C4-2B (cell line): ENCODE data around the gene LHX2.

Experiments used
- ZFX ChIP-seq: fragments of 450-650 bp; IDR thresholded peaks from 2 replicates; pipeline ENCODE4 v1.6.1; 2017
- TF ChIP-seq, protein P1 (sequence below): fragments of 450-650 bp; conservative IDR thresholded peaks from 2 replicates; pipeline ENCODE4 v1.5.1; 2017; ENCODE audit warnings: mild to moderate bottlenecking

DNA sequence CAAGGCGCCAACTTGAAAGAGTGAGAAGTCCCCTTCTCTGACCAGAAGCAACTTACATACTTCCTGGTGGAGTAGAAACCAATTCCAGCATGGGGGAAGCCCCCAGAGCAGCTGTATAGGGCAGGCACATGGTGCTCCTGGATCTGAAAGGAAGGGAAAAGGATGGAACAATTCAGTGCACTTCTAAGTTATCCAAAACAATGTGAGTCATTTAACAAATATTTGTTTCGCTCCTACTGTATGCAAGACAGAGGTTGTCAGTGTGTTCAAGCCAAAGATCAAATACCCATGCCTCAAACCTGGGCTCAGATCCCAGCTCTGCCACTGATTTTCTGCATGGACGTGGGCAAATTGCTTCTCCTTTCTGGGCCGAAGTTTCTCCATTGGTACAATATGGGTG is 67.1 kb downstream of the LHX2 start:
- TF ChIP-seq, protein P1, sequence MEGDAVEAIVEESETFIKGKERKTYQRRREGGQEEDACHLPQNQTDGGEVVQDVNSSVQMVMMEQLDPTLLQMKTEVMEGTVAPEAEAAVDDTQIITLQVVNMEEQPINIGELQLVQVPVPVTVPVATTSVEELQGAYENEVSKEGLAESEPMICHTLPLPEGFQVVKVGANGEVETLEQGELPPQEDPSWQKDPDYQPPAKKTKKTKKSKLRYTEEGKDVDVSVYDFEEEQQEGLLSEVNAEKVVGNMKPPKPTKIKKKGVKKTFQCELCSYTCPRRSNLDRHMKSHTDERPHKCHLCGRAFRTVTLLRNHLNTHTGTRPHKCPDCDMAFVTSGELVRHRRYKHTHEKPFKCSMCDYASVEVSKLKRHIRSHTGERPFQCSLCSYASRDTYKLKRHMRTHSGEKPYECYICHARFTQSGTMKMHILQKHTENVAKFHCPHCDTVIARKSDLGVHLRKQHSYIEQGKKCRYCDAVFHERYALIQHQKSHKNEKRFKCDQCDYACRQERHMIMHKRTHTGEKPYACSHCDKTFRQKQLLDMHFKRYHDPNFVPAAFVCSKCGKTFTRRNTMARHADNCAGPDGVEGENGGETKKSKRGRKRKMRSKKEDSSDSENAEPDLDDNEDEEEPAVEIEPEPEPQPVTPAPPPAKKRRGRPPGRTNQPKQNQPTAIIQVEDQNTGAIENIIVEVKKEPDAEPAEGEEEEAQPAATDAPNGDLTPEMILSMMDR: no peak
- no peak for TF ChIP-seq ZFX
